ENCODE data around the gene BLMH.

DNA sequence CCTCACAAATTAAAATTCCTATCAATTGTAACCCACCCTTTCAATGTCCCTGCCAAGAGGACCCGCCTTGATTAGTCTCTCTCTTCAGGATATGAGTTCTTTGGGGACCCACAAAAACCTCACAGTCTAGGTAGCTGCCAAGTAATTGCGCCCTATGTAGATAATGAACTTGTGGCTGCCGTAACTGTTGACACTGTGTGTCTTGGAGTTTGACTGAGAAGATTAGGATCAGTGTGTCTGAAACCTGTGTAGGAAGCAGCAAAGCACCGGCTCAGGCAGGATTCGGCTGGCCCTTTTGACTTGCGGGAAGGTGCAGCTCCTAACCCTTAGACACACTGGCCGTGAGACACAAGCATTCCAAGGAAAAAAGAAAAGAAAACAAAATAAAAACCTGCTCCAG lies 38.4 kb downstream of the BLMH start:
- TF ChIP-seq EZH2 (IDR thresholded peaks at IDR 0.05; ENCODE audit: borderline replicate concordance, low read depth, low read length) (no peak), LARP7 (IDR thresholded peaks at IDR 0.05) (no peak), FOXA3 (CRISPR knock-in tag; conservative IDR thresholded peaks at IDR 0.05 in 1 of 2, IDR thresholded peaks at IDR 0.05 in 1 of 2) (0 out of 4 replicates have a peak, but pooled peaks of 1 of the 2 experiments have one; percentile 24), GMEB1 (CRISPR knock-in tag; IDR thresholded peaks at IDR 0.05) (no peak), PATZ1 (CRISPR knock-in tag; IDR thresholded peaks at IDR 0.05; ENCODE audit: borderline replicate concordance) (no peak), ERF (CRISPR knock-in tag; IDR thresholded peaks at IDR 0.05) (no peak), SMARCC2 (IDR thresholded peaks at IDR 0.05; ENCODE audit: low read depth) (no peak), SMC3 (conservative IDR thresholded peaks at IDR 0.05; ENCODE audit: insufficient read depth, low read depth, low read length) (no peak), RCOR1 (IDR thresholded peaks at IDR 0.05; ENCODE audit: borderline replicate concordance in 1 of 2, low read depth in 2 of 2, low read length in 2 of 2) (peak in 1 of 2 experiments; percentile 51; a peak in 1 of 4 replicates), POLR2AphosphoS5 (IDR thresholded peaks at IDR 0.05; ENCODE audit: control insufficient read depth, insufficient read depth, low read depth, low read length) (no peak)
- TF ChIP-seq, protein P1, sequence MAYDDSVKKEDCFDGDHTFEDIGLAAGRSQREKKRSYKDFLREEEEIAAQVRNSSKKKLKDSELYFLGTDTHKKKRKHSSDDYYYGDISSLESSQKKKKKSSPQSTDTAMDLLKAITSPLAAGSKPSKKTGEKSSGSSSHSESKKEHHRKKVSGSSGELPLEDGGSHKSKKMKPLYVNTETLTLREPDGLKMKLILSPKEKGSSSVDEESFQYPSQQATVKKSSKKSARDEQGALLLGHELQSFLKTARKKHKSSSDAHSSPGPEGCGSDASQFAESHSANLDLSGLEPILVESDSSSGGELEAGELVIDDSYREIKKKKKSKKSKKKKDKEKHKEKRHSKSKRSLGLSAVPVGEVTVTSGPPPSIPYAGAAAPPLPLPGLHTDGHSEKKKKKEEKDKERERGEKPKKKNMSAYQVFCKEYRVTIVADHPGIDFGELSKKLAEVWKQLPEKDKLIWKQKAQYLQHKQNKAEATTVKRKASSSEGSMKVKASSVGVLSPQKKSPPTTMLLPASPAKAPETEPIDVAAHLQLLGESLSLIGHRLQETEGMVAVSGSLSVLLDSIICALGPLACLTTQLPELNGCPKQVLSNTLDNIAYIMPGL (CRISPR knock-in tag; IDR thresholded peaks at IDR 0.05) = no peak
- TF ChIP-seq, protein P2, sequence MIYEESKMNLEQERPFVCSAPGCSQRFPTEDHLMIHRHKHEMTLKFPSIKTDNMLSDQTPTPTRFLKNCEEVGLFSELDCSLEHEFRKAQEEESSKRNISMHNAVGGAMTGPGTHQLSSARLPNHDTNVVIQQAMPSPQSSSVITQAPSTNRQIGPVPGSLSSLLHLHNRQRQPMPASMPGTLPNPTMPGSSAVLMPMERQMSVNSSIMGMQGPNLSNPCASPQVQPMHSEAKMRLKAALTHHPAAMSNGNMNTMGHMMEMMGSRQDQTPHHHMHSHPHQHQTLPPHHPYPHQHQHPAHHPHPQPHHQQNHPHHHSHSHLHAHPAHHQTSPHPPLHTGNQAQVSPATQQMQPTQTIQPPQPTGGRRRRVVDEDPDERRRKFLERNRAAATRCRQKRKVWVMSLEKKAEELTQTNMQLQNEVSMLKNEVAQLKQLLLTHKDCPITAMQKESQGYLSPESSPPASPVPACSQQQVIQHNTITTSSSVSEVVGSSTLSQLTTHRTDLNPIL (CRISPR knock-in tag; IDR thresholded peaks at IDR 0.05) = no peak

Measured in K562 (cell line).